GM21447 (cell line): ENCODE data around the gene FARP2.
A peak's percentile ranks its signal among the peaks of the same experiment; 100 is the strongest.
"Not testable (repeated sequence)": the region's sequence is repeated elsewhere in the genome, so short reads cannot be mapped to it uniquely, and the experiment has no call there.

Source experiments
- ATAC-seq: cut with Tn5 transposase; IDR thresholded peaks from one replicate; pipeline ENCODE4 v1.9.1; 2021; ENCODE audit not compliant: unreplicated experiment

FARP2 gene

DNA sequence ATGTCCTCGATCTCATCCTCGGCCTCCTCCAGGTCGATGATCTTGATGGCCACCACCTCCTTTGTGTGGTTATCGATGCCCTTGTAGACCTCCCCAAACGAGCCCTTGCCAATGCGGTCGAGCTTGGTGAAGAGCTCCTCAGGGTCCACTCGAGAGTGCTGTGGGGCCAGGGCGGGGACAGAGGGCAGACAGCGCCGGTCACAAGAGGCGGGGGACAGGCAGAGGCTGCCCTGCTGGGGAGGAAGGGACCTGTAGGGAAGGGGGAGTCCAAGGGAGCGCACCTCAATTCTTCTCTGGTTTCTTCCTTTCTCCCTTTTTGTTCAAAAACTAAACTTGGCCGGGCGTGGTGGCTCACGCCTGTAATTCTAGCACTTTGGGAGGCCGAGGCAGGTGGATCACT lies 145.5 kb downstream of the FARP2 start:
- no peak for ATAC-seq

DNA sequence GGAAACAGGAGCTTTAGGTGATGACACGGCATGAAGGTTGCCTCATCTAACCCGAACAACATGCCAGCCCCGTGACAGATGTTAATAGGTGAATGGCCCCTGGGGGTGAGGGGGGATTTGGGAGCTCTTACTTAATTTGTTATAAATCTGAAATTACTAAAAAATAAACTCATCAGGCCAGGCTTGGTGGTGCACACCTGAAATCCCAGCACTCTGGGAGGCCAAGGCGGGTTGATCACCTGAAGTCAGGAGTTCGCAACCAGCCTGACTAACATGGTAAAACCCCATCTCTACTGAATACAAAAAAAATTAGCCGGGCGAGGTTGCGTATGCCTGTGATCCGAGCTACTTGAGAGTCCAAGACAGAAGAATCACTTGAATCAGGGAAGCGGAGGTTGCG lies 146.2 kb downstream of the FARP2 start:
- no peak for ATAC-seq

DNA sequence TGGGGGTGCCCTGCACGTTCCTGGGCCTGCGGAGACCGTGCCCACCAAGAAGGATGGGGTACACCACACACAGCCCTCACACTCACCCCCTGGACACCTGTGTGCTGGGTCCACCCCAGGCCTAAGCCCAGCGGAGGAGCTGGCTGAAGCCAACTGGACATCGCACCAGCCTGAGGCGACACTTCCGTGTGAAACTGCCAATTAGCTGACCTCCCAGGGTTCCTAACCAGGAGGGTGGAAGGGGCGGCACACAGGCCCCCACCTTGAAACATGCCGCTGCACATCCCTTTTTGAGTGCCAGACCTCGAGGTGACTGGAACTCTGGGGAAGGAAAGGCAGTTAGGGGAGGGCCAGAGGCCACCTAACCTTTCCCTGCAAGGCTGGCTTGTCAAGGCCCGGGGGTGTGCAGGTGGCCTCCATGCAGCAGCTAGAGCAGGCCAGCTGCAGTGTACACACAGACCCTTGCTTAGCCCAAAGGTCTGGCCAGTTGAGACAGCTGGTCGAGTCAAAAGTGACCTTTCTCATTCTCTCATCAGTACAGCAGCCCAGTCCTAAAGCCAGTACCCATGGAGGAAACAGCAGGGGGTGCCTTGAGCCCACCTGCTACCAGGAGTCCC lies 147.8 kb downstream of the FARP2 start:
- no peak for ATAC-seq

DNA sequence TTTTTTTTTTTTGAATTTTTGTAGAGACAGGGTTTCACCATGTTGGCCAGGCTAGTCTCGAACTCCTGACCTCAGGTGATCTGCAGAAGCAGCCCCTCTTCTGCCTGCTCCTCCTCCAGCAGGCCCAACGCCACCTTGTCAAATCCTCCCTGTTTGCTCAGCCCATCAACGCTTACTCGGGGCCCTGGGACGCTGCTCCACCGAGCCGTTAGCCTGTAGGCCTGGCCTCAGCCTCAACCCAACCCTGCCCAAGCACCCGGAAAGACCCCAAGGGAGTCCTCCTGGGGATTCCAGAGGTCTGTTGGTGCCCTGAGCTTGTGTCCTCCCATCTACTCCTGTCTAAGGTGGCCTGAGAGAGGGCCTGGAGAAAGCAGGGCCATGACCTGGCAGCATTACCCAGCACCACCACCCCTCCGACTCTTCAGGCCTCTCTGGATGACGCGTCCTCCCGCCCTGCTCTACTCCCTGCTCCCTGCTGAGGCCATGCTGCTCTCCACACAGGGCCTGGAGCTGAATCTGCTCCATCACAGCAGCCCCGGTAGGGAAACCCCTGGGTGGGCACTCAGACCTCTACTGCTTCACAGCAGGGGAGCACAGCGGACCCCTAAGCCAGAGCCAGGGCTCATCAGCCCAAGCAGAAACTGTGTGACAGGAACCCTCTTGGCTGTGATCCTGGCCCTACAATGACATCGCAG lies 149.1 kb downstream of the FARP2 start:
- ATAC-seq, result no peak

DNA sequence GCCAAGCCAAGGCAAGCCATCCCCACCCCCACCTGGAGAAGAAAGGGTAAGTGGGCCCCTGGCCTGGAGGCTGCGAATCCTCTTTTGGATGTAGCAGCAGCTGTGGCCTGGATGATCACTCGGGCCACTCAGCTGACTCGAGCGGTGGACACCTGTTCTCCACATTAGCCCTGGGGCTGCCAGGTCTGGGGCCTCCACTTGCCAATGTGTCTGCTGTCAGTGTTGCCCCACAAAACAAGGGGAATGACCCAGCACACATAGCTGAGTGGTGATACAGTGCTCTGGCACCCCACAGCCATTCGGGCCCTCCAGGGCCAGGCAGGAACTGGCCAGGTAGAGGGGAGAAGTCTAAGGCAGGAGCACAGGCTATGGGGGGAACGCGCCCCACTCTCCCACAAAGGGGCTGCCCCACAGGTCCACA lies 149.7 kb downstream of the FARP2 start:
- no peak for ATAC-seq

DNA sequence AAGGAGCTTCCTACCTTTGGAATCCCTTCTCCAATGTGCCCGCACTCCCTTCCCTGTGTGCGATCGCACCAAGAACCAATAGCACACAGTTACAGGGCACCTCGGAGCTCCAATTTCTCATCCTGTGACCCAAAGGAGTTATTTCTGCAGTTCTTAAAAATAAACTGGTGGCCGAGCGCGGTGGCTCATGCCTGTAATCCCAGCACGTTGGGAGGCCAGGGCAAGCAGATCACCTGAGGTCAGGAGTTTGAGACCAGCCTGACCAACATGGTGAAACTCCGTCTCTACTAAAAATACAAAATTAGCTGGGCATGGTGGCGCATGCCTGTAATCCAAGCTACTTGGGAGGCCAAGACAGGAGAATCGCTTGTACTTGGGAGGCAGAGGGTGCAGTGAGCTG lies 150.2 kb downstream of the FARP2 start:
- not testable (repeated sequence) for ATAC-seq

- no peak for ATAC-seq
These were observed 150.8 kb downstream of the FARP2 start for GRCh38 chr2:241506793-241507429.

DNA sequence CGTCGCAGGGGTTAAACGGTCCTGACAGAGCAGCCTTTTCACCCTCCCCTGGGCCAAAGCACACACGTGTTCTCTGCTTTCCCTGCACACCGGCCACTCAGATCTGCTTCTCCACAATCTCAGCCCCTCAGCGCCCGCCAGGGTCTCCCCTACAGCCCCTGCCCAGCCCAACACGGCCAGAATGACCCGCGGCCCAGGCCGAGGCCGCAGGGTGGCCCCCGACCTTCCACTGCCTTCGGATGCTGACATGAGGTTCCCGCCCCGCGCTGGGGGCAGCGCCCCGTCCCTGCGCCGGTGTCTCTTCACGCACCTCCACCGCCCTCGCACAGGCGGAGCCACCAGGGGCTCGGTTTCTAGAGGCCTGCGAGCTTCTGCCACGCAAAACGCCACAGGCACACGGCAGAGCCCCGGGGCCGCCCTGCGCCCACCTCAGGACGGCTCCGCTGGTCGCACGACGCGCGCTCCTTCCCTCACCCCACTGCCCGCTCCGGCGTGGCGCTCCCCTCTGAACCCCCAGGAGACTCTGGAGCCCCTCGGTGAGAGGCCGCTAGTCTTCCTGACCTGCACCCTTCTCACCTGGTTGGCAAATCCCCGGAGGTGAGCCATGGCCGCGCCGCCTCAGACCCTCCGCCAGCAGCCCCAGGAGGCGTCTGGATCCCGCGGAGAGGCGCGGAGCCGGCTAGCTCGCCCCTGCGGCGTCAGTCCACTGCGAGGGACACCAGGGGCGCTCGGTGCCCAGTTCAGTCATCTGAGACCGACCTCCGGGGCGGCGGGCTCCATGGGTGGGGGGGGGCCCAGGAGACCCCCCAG lies 151.6 kb downstream of the FARP2 start:
- ATAC-seq, result peak; percentile 21

GRCh38 chr2:241508240-241509154 lies 152.4 kb downstream of the FARP2 start, which contains the start of gene STK25:
TSS of gene STK25 (minus strand) at chr2:241508584. CDS start at chr2:241508035, 549 bp downstream.
- ATAC-seq, result peak; percentile 89

DNA sequence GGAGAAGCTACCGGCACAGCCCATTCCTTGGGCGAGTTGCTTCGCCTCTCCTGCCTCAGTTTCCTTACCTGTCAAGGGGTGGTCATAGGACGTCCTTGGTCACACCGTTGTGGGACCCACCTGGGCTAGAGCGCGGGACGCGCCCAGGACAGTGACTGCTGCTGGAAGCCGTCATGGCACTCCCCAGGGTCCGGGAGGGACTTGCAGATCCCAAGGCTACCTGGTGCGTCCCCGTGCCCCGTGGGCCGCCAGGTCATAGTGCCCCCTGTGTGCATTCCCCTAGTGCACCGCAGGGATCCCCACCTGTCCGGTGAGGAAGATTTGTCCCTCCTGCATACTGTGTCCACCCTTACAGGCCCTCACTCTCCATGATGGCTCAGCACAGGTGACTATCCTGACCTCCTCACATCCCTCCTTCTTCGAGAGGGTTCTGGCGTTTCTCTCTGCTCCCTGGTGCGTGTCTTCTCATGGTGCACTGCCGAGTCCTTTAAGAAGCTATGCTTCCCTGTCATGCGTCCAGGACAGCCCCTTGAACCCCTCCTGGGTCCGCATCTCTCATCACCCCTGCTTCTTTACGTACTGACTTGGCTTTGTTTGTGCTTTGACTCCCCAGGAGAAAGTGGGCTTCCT lies 153.2 kb downstream of the FARP2 start:
- ATAC-seq, result no peak

DNA sequence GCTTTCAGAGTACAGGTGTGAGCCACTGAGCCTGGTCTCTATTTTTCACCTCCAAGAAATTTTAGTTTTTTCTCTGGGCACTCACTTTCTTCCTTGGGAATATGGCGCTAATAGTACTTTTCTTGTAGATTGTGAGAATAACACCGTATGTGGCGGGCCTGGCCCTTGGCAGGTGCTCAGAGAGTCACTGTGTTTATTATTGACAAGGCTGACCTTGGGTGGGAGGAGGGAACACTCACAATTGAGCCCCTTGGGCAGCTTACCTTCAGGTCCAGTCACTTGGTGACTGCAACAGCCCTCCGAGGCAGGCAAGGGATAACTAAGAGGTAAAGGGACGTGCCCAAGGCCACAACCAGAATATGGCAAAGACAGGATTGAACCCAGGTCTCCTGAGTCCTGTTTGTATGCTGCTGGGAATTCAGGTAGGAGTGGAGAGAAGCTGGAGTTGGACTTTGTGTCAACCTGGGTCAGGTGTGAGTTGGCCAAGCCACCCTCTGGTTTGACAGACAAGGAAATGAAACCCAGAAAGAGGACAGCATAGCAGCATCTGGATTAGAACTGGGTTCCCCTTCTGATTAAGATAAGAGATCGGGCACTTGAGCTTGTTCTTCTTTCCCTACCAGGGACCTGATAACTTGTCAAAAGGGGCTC lies 155.1 kb downstream of the FARP2 start:
- ATAC-seq, result no peak

DNA sequence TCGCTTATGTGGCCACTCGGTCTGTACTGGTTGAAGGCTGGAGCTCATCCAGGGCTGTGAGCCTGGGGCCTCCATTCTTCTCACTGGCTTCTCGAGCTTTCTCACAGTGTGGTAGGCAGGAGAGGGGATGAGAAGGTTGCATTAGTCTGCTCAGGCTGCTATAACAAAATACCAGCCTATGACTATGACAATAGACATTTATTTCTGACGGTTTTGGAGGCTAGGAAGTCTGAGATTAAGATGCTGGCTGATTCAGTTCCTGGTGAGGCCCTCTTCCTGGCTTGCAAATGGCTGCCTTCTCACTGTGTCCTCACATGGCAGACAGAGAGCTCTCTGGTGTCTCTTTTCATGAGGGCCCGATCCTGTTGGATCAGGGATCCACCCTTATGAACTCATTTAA lies 158.5 kb downstream of the FARP2 start:
- no peak for ATAC-seq

- ATAC-seq, result peak; percentile 64
These were observed 159.1 kb downstream of the FARP2 start for GRCh38 chr2:241514986-241515737.

- ATAC-seq, result no peak
These were observed 160.5 kb downstream of the FARP2 start for GRCh38 chr2:241516520-241516965.

DNA sequence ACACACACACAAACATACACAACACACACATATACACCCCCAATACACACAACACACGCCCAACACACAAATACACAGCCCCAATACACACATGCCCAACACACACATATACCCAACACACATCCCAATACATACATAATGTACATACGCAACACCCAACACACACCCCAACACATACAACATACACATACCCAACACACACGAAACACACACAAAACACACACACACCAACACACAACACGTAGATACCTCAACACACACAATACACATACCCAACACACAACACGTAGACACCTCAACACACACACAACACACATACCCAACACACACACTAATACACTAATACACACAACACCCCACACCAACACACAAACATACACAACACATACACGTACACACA lies 161.2 kb downstream of the FARP2 start:
- ATAC-seq, result no peak

DNA sequence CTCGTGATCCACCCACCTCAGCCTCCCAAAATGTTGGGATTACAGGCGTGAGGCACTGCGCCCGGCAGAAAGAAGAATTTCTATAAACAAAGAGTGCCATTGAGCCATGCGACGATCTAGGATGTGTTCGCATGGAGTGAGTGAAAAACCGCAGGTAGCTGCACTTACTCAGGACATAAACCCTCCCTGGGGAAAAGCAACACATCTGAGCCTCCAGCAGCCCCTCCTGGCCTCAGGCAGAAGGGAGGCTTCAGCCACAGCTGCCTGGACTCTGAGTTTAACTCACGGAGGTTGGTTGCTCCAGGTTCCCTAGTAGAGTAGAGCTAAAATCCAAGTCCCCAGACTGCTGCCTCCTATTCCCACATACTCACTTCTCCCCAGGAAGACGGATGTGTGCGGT lies 163.6 kb downstream of the FARP2 start:
- ATAC-seq, result no peak

- no peak for ATAC-seq
These were observed 166.4 kb downstream of the FARP2 start for GRCh38 chr2:241522477-241522876.
